Measurements from ENCODE around the gene GPR55. TPM values are rescaled to one million over a fixed set of nuclear protein-coding genes. Genes with fewer than 3 reads are reported as not detected.

GPR55 gene
- total RNA-seq, 6 experiments from 2014 or later = 0.06 to 0.12 (median 0.07) TPM; not detected in 3

GRCh38 chr2:230869914-230870543 lies 55.0 kb downstream of the GPR55 start:
- intact Hi-C loops (cut with DNase I) = no loop called here
- Histone ChIP-seq H3K4me1 (no peaks in the 10 kb centered on the region), H3K27ac (no peak overlapping the region), H3K4me3 (no peak overlapping the region), H3K9me3 (no peaks in the 10 kb centered on the region), H3K27me3 (no peaks in the 10 kb centered on the region), H3K36me3 (no peaks in the 10 kb centered on the region)
- WGBS (ENCODE audit: insufficient coverage, low coverage, low lambda C conversion rate, missing lambda C conversion rate) = 100% methylated on average over 2 of the region's 11 CpGs
- TF ChIP-seq POLR2A (IDR thresholded peaks at IDR 0.05) = no peak
- no peak for TF ChIP-seq CTCF (IDR thresholded peaks at IDR 0.05)
- DNase-seq (peak in 1 of 3 donors; percentile 29), ATAC-seq (no peak)

GRCh38 chr2:230868947-230869913 lies 55.8 kb downstream of the GPR55 start:
- Histone ChIP-seq H3K27ac (no peak overlapping the region), H3K27me3 (no peaks in the 10 kb centered on the region), H3K9me3 (no peaks in the 10 kb centered on the region), H3K36me3 (no peaks in the 10 kb centered on the region), H3K4me3 (no peak overlapping the region), H3K4me1 (no peaks in the 10 kb centered on the region)
- intact Hi-C loops (cut with DNase I) = no loop called here
- DNase-seq (peak in 1 of 3 donors; percentile 42), ATAC-seq (no peak)
- 81% methylated on average over 12 of the region's 19 CpGs for WGBS (ENCODE audit: insufficient coverage, low coverage, low lambda C conversion rate, missing lambda C conversion rate)
- TF ChIP-seq CTCF (IDR thresholded peaks at IDR 0.05) (no peak), POLR2A (IDR thresholded peaks at IDR 0.05) (no peak)

- WGBS (ENCODE audit: insufficient coverage, low coverage, low lambda C conversion rate, missing lambda C conversion rate) = 63% methylated on average over 5 of the region's 15 CpGs
- intact Hi-C loops (cut with DNase I) = no loop called here
- TF ChIP-seq CTCF (IDR thresholded peaks at IDR 0.05) (no peak), POLR2A (IDR thresholded peaks at IDR 0.05) (no peak)
- ATAC-seq (no peak), DNase-seq (peak in 1 of 3 donors; percentile 41)
- no peak overlapping the region for H3K4me3 ChIP-seq
- H3K4me1 ChIP-seq = no peaks in the 10 kb centered on the region
- no peaks in the 10 kb centered on the region for H3K9me3 ChIP-seq
- H3K27ac ChIP-seq = no peak overlapping the region
- no peaks in the 10 kb centered on the region for H3K27me3 ChIP-seq
- H3K36me3 ChIP-seq = no peaks in the 10 kb centered on the region
These were observed 56.7 kb downstream of the GPR55 start for GRCh38 chr2:230868161-230868946.

GRCh38 chr2:230866756-230867523 lies 58.1 kb downstream of the GPR55 start:
- Histone ChIP-seq H3K27me3 (no peaks in the 10 kb centered on the region), H3K36me3 (no peaks in the 10 kb centered on the region), H3K4me1 (no peaks in the 10 kb centered on the region), H3K27ac (no peak overlapping the region), H3K4me3 (no peak overlapping the region), H3K9me3 (no peaks in the 10 kb centered on the region)
- WGBS (ENCODE audit: insufficient coverage, low coverage, low lambda C conversion rate, missing lambda C conversion rate) = 45% methylated on average over 8 of the region's 13 CpGs
- intact Hi-C loops (cut with DNase I) = no loop called here
- TF ChIP-seq CTCF (IDR thresholded peaks at IDR 0.05) (no peak), POLR2A (IDR thresholded peaks at IDR 0.05) (no peak)
- ATAC-seq (peak in 1 of 4 donors; percentile 4), DNase-seq (peak in 1 of 3 donors; percentile 57)
